GM12878 (cell line): Measurements from ENCODE around the gene DHRS7B. TPM values are rescaled to one million over a fixed set of nuclear protein-coding genes. Genes with fewer than 3 reads are reported as not detected.
A peak's percentile ranks its signal among the peaks of the same experiment; 100 is the strongest.

Source experiments
- ATAC-seq: fragments of 200-7000 bp; cut with Tn5 transposase; 3 replicates; pipeline ENCODE4 v1.9.1; 2020; ENCODE audit warnings: mild to moderate bottlenecking, moderate library complexity
- BruUV-seq: library from RNA; stranded (reverse); fragments of 400-500 nt; replicated peaks from 2 replicates; lab custom pipeline; 2021; lab: Mats Ljungman, UMichigan
- CTCF ChIA-PET: fragments of 300-600 bp; sonication (Branson Sonifier 250); formaldehyde crosslinking; extraction: SDS; loops from one replicate; lab custom pipeline; 2021; ENCODE audit warnings: inconsistent platforms; lab: Yijun Ruan, JAX
- POLR2A ChIA-PET: fragments of 350-600 bp; formaldehyde crosslinking; extraction: SDS; loops from one replicate; lab custom pipeline; 2021; ENCODE audit warnings: inconsistent platforms; lab: Charles Lee
- RAD21 ChIA-PET: fragments of 300-600 bp; sonication (Branson Sonifier 250); formaldehyde crosslinking; loops from one replicate; lab custom pipeline; 2023; ENCODE audit warnings: antibody characterized with exemption; ENCODE audit not compliant: unreplicated experiment; lab: Charles Lee
- SMC1A ChIA-PET: fragments of 300-600 bp; sonication (Branson Sonifier 250); formaldehyde crosslinking; loops from one replicate; lab custom pipeline; 2023; ENCODE audit not compliant: unreplicated experiment, uncharacterized antibody; lab: Charles Lee
- DNase-seq: peaks from one replicate; pipeline ENCODE4 v3.0.0-alpha.2; 2011; ENCODE audit warnings: low read depth, low spot score
- FAIRE-seq: peaks from 3 replicates; lab custom pipeline; 2011; peaks lifted over from hg19 to GRCh38; lab: Jason Lieb, UNC
- H2AFZ ChIP-seq: 2 replicates; pipeline ENCODE4 v1.6.0; 2011; ENCODE audit warnings: low read depth, low read length, control low read depth; ENCODE audit not compliant: control insufficient read depth
- H3K27ac ChIP-seq: 2 replicates; pipeline ENCODE4 v1.5.1; 2011; ENCODE audit warnings: control low read depth; ENCODE audit not compliant: control insufficient read depth, insufficient read depth
- H3K27me3 ChIP-seq, 2 experiments: replicated peaks in 1 of 2; 2 replicates each; pipeline versions ENCODE4 v1.6.0 to v1.6.1; 2011; ENCODE audit warnings: low read length in 1 of 2; ENCODE audit not compliant: control insufficient read depth in 2 of 2, insufficient read depth in 2 of 2
- H3K36me3 ChIP-seq, 2 experiments: 2 replicates each; pipeline ENCODE4 v1.5.1; 2011; ENCODE audit warnings: low read length in 1 of 2; ENCODE audit not compliant: control insufficient read depth in 2 of 2, insufficient read depth in 2 of 2
- H3K4me1 ChIP-seq: 2 replicates; pipeline ENCODE4 v1.6.1; 2011; ENCODE audit warnings: mild to moderate bottlenecking, low read length, moderate library complexity, mixed read lengths; ENCODE audit not compliant: control insufficient read depth, insufficient read depth
- H3K4me2 ChIP-seq: 2 replicates; pipeline ENCODE4 v1.6.0; 2011; ENCODE audit warnings: control low read depth; ENCODE audit not compliant: control insufficient read depth, insufficient read depth
- H3K4me3 ChIP-seq: fragments of 200-600 bp; sonication (generic); 2 replicates; pipeline ENCODE4 v1.5.1; 2016
- H3K79me2 ChIP-seq: 2 replicates; pipeline ENCODE4 v1.6.0; 2011; ENCODE audit warnings: low read length; ENCODE audit not compliant: control insufficient read depth, insufficient read depth
- H3K9ac ChIP-seq: 2 replicates; pipeline ENCODE4 v1.8.0; 2011; ENCODE audit warnings: low read length, control low read depth, mixed read lengths; ENCODE audit not compliant: control insufficient read depth, insufficient read depth
- H3K9me3 ChIP-seq: replicated peaks from 3 replicates; pipeline ENCODE4 v1.5.1; 2011; ENCODE audit warnings: mild to moderate bottlenecking, low read length; ENCODE audit not compliant: control insufficient read depth, insufficient read depth
- H4K20me1 ChIP-seq: 2 replicates; pipeline ENCODE4 v1.6.0; 2011; ENCODE audit not compliant: control insufficient read depth, insufficient read depth
- CBFB ChIP-seq: IDR thresholded peaks from 2 replicates; pipeline ENCODE4 v1.6.1; 2016; ENCODE audit warnings: antibody characterized with exemption, low read depth
- EP300 ChIP-seq, 2 experiments: fragments of 150-350 bp in 1 of 2; IDR thresholded peaks; 2 replicates each; pipeline ENCODE4 v1.6.1; 2011 to 2012; ENCODE audit warnings: low read depth in 2 of 2, low read length in 2 of 2, borderline replicate concordance in 1 of 2, improper control_type of control experiment in 1 of 2, inconsistent platforms in 1 of 2; ENCODE audit not compliant: control insufficient read depth in 1 of 2
- FOXM1 ChIP-seq: IDR thresholded peaks from 2 replicates; pipeline ENCODE4 v1.6.1; 2012; ENCODE audit warnings: low read depth, mild to moderate bottlenecking, inconsistent platforms, low read length, moderate library complexity
- KLF5 ChIP-seq: fragments of 450-650 bp; IDR thresholded peaks from 2 replicates; pipeline ENCODE4 v1.6.1; 2014; ENCODE audit warnings: mild to moderate bottlenecking; ENCODE audit not compliant: partially characterized antibody
- POLR2A ChIP-seq: IDR thresholded peaks from 2 replicates; pipeline ENCODE4 v1.6.1; 2011; ENCODE audit warnings: low read depth, mild to moderate bottlenecking, low read length
- RAD21 ChIP-seq: IDR thresholded peaks from 2 replicates; pipeline ENCODE4 v1.6.1; 2011; ENCODE audit warnings: mild to moderate bottlenecking, low read depth, low read length, moderate library complexity; ENCODE audit not compliant: insufficient read depth
- ZNF24 ChIP-seq: fragments of 450-650 bp; IDR thresholded peaks from 2 replicates; pipeline ENCODE4 v1.6.1; 2017; ENCODE audit warnings: antibody characterized with exemption, mild to moderate bottlenecking
- ZSCAN29 ChIP-seq: fragments of 450-650 bp; IDR thresholded peaks from 2 replicates; pipeline ENCODE4 v1.6.1; 2017; ENCODE audit warnings: mild to moderate bottlenecking, moderate library complexity
- WGBS: methylation state at CpG from one replicate; pipeline ENCODE4 v1.1.6; 2016; ENCODE audit warnings: low lambda C conversion rate; ENCODE audit not compliant: insufficient replicate concordance, insufficient coverage; ENCODE audit errors: missing lambda C conversion rate; 5-methylcytosine and 5-hydroxymethylcytosine counted together
- in situ Hi-C: fragments of 300-500 bp; cut with MboI; formaldehyde crosslinking; loops from 9 replicates; pipeline ENCODE4 v1.14.3; 2018; ENCODE audit warnings: mixed read lengths
- intact Hi-C: fragments of 100-400 bp; cut with micrococcal nuclease; formaldehyde crosslinking; loops from one replicate; pipeline ENCODE4 v1.14.2; 2022; ENCODE audit not compliant: unreplicated experiment
- polyA plus RNA-seq, 11 experiments: library from polyadenylated mRNA; depleted of rRNA in 4 of 11; unstranded in 6 of 11; stranded (reverse) in 5 of 11; fragments of >200 nt; fragmentation: Nextera tagmentation in 4 of 11; fragmentation: Illumina TruSeq in 1 of 11; extraction: Ambion mirVana in 4 of 11; extraction: Trizol in 1 of 11; gene quantifications; 1 replicate in 1 of 11; 2 replicates in 10 of 11; pipeline versions ENCODE4 v1.2.1 to v1.2.3, GENCODE V29; 2011 to 2016; ENCODE audit warnings: inconsistent platforms in 2 of 11, missing spikeins in 2 of 11, low read depth in 1 of 11
- total RNA-seq, 4 experiments: library from RNA; depleted of rRNA in 3 of 4; stranded (reverse); fragments of >200 nt in 3 of 4; fragmentation: Illumina TruSeq in 1 of 4; extraction: Trizol in 1 of 4; gene quantifications; 2 replicates each; pipeline versions ENCODE4 v1.2.1 to v1.2.3, GENCODE V29; 2013 to 2021
- TF ChIP-seq, protein P1 (sequence below): IDR thresholded peaks from 2 replicates; pipeline ENCODE4 v1.6.1; 2011; ENCODE audit warnings: borderline replicate concordance, low read depth, mild to moderate bottlenecking, moderate library complexity, mixed read lengths, low read length; ENCODE audit not compliant: insufficient read depth; ENCODE audit errors: extremely low read length
- TF ChIP-seq, protein P2 (sequence below), 3 experiments: IDR thresholded peaks in 2 of 3; conservative IDR thresholded peaks in 1 of 3; 2 replicates each; pipeline ENCODE4 v1.5.1; 2011; ENCODE audit warnings: low read depth in 3 of 3, low read length in 3 of 3, mild to moderate bottlenecking in 3 of 3, control low read depth in 2 of 3, moderate library complexity in 2 of 3, inconsistent platforms in 1 of 3, mixed read lengths in 1 of 3; ENCODE audit not compliant: control insufficient read depth in 2 of 3, insufficient read depth in 1 of 3; ENCODE audit errors: extremely low read depth in 1 of 3

DHRS7B gene
- total and polyA plus RNA-seq, 10 of the 15 experiments (the other 5 are each of a cell fraction or from before 2014, with no cell fraction given), result 11.1 to 35.6 (median 23.0) TPM

DNA sequence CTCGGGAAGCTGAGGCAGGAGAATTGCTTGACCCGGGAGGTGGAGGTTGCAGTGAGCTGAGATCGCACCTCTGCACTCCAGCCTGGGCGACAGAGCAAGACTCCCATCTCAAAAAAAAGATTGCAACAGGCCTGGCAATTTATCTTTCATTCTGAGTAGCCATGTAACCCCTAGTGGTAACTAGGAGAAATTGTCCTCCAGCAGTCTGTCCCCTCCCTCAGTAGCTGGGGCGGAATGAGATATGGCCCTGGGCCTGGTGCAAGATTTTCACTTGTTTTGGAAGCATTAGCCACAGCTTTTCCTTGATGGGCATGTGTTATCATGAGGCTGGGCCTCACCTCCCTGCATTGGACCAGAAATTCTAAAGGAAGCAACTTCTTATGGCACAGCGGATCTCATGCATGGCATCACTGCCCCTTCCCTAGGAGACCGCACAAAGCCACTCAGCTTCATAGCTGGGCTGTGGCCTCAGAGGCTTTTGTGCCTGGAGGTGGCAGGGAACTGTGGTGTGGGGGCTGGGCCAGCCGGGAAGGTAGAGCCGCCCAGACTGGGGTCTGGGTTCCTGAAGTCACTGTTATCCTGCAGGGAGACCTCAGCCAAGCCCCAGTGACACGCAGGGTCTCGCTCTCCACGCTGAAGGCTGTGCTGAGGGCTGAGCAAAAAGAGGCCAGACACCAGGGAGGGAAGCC is 113.1 kb downstream of the DHRS7B start:
- DNase-seq, result no peak
- POLR2A ChIA-PET, result no interaction called here
- BruUV-seq, result no TSS peak
- H3K9ac ChIP-seq, result no peak overlapping the region
- TF ChIP-seq FOXM1 (no peak), POLR2A (no peak), KLF5 (no peak), EP300 (IDR thresholded peaks at IDR 0.05; ENCODE audit: borderline replicate concordance in 1 of 2, control insufficient read depth in 1 of 2, low read depth in 2 of 2, low read length in 2 of 2) (no peak), ZNF24 (no peak), ZSCAN29 (no peak), RAD21 (peak; percentile 48), CBFB (no peak)
- TF ChIP-seq, protein P1, sequence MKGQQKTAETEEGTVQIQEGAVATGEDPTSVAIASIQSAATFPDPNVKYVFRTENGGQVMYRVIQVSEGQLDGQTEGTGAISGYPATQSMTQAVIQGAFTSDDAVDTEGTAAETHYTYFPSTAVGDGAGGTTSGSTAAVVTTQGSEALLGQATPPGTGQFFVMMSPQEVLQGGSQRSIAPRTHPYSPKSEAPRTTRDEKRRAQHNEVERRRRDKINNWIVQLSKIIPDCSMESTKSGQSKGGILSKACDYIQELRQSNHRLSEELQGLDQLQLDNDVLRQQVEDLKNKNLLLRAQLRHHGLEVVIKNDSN, result no peak
- TF ChIP-seq, protein P2, sequence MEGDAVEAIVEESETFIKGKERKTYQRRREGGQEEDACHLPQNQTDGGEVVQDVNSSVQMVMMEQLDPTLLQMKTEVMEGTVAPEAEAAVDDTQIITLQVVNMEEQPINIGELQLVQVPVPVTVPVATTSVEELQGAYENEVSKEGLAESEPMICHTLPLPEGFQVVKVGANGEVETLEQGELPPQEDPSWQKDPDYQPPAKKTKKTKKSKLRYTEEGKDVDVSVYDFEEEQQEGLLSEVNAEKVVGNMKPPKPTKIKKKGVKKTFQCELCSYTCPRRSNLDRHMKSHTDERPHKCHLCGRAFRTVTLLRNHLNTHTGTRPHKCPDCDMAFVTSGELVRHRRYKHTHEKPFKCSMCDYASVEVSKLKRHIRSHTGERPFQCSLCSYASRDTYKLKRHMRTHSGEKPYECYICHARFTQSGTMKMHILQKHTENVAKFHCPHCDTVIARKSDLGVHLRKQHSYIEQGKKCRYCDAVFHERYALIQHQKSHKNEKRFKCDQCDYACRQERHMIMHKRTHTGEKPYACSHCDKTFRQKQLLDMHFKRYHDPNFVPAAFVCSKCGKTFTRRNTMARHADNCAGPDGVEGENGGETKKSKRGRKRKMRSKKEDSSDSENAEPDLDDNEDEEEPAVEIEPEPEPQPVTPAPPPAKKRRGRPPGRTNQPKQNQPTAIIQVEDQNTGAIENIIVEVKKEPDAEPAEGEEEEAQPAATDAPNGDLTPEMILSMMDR (IDR thresholded peaks at IDR 0.05 in 2 of 3, conservative IDR thresholded peaks at IDR 0.05 in 1 of 3; ENCODE audit: control insufficient read depth in 2 of 3, extremely low read depth in 1 of 3, insufficient read depth in 1 of 3, low read depth in 3 of 3, low read length in 3 of 3), result peak; percentile 34 to 47 (median 44)
- CTCF ChIA-PET, result interaction anchor here (0.7 to 1.8 kb wide), 5 partner anchors 24 to 111 kb away, joined by 3 to 5 read pairs (median 3); no protein-coding TSS in a partner anchor
- H3K4me1 ChIP-seq, result no peaks in the 10 kb centered on the region
- SMC1A ChIA-PET, result interaction anchor here (1.7 kb wide), 1 partner anchor 120 kb away, joined by 4 read pairs; no protein-coding TSS in a partner anchor
- H3K9me3 ChIP-seq, result no peaks in the 10 kb centered on the region
- H3K79me2 ChIP-seq, result no peaks in the 10 kb centered on the region
- no peak overlapping the region for H2AFZ ChIP-seq
- intact Hi-C loops, result no loop called here
- peak; percentile 56 for FAIRE-seq
- no peak overlapping the region for H3K27ac ChIP-seq
- H4K20me1 ChIP-seq, result no peaks in the 10 kb centered on the region
- no peaks in the 10 kb centered on the region for H3K27me3 ChIP-seq
- H3K36me3 ChIP-seq, result no peaks in the 10 kb centered on the region
- WGBS, result 49% methylated on average over 12 of the region's 12 CpGs
- ATAC-seq, result peak; percentile 89
- H3K4me2 ChIP-seq, result no peak overlapping the region
- RAD21 ChIA-PET, result interaction anchor here (0.6 kb wide), 1 partner anchor 102 kb away, joined by 4 read pairs; no protein-coding TSS in a partner anchor
- in situ Hi-C loops, result no loop called here
- no peak overlapping the region for H3K4me3 ChIP-seq
